HEK293T (cell line): ENCODE data around the gene TOMM40L.

Experiments
- FOXA1 ChIP-seq: fragments of 450-650 bp; IDR thresholded peaks from 2 replicates; pipeline ENCODE4 v1.6.1; 2016; ENCODE audit warnings: mild to moderate bottlenecking
- FOXM1 ChIP-seq: fragments of 450-650 bp; IDR thresholded peaks from 2 replicates; pipeline ENCODE4 v1.6.1; 2017; ENCODE audit warnings: mild to moderate bottlenecking, borderline replicate concordance
- LEF1 ChIP-seq: fragments of 450-650 bp; IDR thresholded peaks from 2 replicates; pipeline ENCODE4 v1.6.1; 2017; ENCODE audit warnings: mild to moderate bottlenecking, borderline replicate concordance
- SUZ12 ChIP-seq: fragments of 450-650 bp; IDR thresholded peaks from 2 replicates; pipeline ENCODE4 v1.6.1; 2016; ENCODE audit warnings: mild to moderate bottlenecking

GRCh38 chr1:161250829-161251228 is 25.0 kb downstream of the TOMM40L start:
- TF ChIP-seq SUZ12 (no peak), FOXA1 (no peak), FOXM1 (no peak), LEF1 (no peak)
